Esophagus squamous epithelium (tissue), 5 donors: Measurements from ENCODE around the gene DNM3. TPM values are rescaled to one million over a fixed set of nuclear protein-coding genes. Genes with fewer than 3 reads are reported as not detected.
A peak's percentile ranks its signal among the peaks of the same experiment; 100 is the strongest.

Experiments used
- DNase-seq: peaks from one replicate; lab custom pipeline; 2025; lab: John Stamatoyannopoulos, UW
- H3K27ac ChIP-seq, 4 donors: fragments of 200-600 bp; sonication (generic); one replicate each; pipeline ENCODE4 v1.5.1; 2016 to 2019; ENCODE audit warnings: mild to moderate bottlenecking in 1 of 4
- H3K27me3 ChIP-seq, 4 donors: fragments of 200-600 bp; sonication (generic); 1 replicate in 3 of 4; 2 replicates in 1 of 4; pipeline versions ENCODE4 v1.5.1 to v1.6.0; 2017 to 2021; ENCODE audit warnings: antibody characterized with exemption in 1 of 4
- H3K36me3 ChIP-seq, 3 donors: fragments of 200-600 bp; sonication (generic); one replicate each; pipeline ENCODE4 v1.5.1; 2016 to 2019
- H3K4me1 ChIP-seq, 3 donors: fragments of 200-600 bp; sonication (generic); one replicate each; pipeline ENCODE4 v1.5.1; 2017 to 2019
- H3K4me3 ChIP-seq, 4 donors: fragments of 200-600 bp; sonication (generic); 1 replicate in 3 of 4; 2 replicates in 1 of 4; pipeline ENCODE4 v1.5.1; 2016 to 2019; ENCODE audit warnings: mild to moderate bottlenecking in 2 of 4, moderate library complexity in 1 of 4
- H3K9me3 ChIP-seq, 3 donors: fragments of 200-600 bp; sonication (generic); one replicate each; pipeline ENCODE4 v1.5.1; 2016 to 2019
- CTCF ChIP-seq, 6 experiments: fragments of 450-650 bp in 4 of 6; fragments of 200-600 bp in 2 of 6; sonication (generic) in 2 of 6; IDR thresholded peaks; one replicate each; pipeline ENCODE4 v1.5.1; 2016 to 2019; ENCODE audit warnings: antibody characterized with exemption in 6 of 6, mild to moderate bottlenecking in 4 of 6, moderate library complexity in 4 of 6
- POLR2A ChIP-seq, 4 donors: fragments of 450-650 bp; IDR thresholded peaks; one replicate each; pipeline ENCODE4 v1.6.1; 2017; ENCODE audit warnings: antibody characterized with exemption in 4 of 4, mild to moderate bottlenecking in 4 of 4, moderate library complexity in 3 of 4
- WGBS, 2 donors: methylation state at CpG; one replicate each; pipeline ENCODE4 v1.1.5; 2018; 5-methylcytosine and 5-hydroxymethylcytosine counted together
- intact Hi-C: fragments of 100-400 bp; cut with DNase I; formaldehyde crosslinking; loops from one replicate; pipeline ENCODE4 v1.15.0; 2022
- total RNA-seq, 4 donors: library from RNA; depleted of rRNA; stranded (reverse); fragments of >200 nt; gene quantifications; one replicate each; pipeline ENCODE4 v1.1.0, GENCODE V29; 2016
- donor health status: DM: yes; HTN: yes; CAD: no.

Gene DNM3
- total RNA-seq, 4 donors from 2014 or later = 0.91 to 3.2 (median 1.8) TPM

- no peaks in the 10 kb centered on the region for H3K36me3 ChIP-seq
- 88 to 94% methylated on average over 2 of the region's 2 CpGs for WGBS, 2 donors
Measured at GRCh38 chr1:171998711-171999110, 157.4 kb downstream of the DNM3 start.

GRCh38 chr1:171999756-172000155, 158.5 kb downstream of the DNM3 start:
- Histone ChIP-seq H3K36me3 (no peaks in the 10 kb centered on the region), H3K4me1 (no peaks in the 10 kb centered on the region), H3K4me3 (no peak overlapping the region), H3K27ac (no peak overlapping the region), H3K27me3 (no peaks in the 10 kb centered on the region), H3K9me3 (no peaks in the 10 kb centered on the region)
- intact Hi-C loops = loop anchor here (5.0 kb wide), 1 partner anchor 403 kb away; no protein-coding TSS in a partner anchor
- 77 to 79% methylated on average over 2 of the region's 2 CpGs for WGBS, 2 donors
- no peak for TF ChIP-seq POLR2A (IDR thresholded peaks at IDR 0.05)
- TF ChIP-seq CTCF (IDR thresholded peaks at IDR 0.05) = no peak
- DNase-seq = no peak

More at GRCh38 chr1:171998711-171999110, 157.4 kb downstream of the DNM3 start:
- Histone ChIP-seq H3K4me1 (no peaks in the 10 kb centered on the region), H3K27me3 (no peaks in the 10 kb centered on the region), H3K4me3 (no peak overlapping the region), H3K27ac (no peak overlapping the region), H3K9me3 (no peaks in the 10 kb centered on the region)
- DNase-seq = no peak
- intact Hi-C loops = no loop called here
- TF ChIP-seq POLR2A (IDR thresholded peaks at IDR 0.05) (no peak), CTCF (IDR thresholded peaks at IDR 0.05) (no peak)

- intact Hi-C loops = loop anchor here (5.0 kb wide), 1 partner anchor 401 kb away; no protein-coding TSS in a partner anchor
- TF ChIP-seq CTCF (IDR thresholded peaks at IDR 0.05) = no peak
- no peak for TF ChIP-seq POLR2A (IDR thresholded peaks at IDR 0.05)
- no peak for DNase-seq
- Histone ChIP-seq H3K27ac (no peak overlapping the region), H3K36me3 (no peaks in the 10 kb centered on the region), H3K4me1 (no peaks in the 10 kb centered on the region), H3K4me3 (no peak overlapping the region), H3K9me3 (no peaks in the 10 kb centered on the region), H3K27me3 (no peaks in the 10 kb centered on the region)
- 80 to 82% methylated on average over 3 of the region's 3 CpGs for WGBS, 2 donors
Measured at GRCh38 chr1:172001288-172001687, 160.0 kb downstream of the DNM3 start.

- intact Hi-C loops = loop anchor here (5.0 kb wide), 1 partner anchor 399 kb away; no protein-coding TSS in a partner anchor
- TF ChIP-seq POLR2A (IDR thresholded peaks at IDR 0.05) (no peak), CTCF (IDR thresholded peaks at IDR 0.05) (peak; percentile 28 to 72 (median 64))
- no peak overlapping the region for H3K27ac ChIP-seq
- H3K27me3 ChIP-seq = no peaks in the 10 kb centered on the region
- H3K4me3 ChIP-seq = no peak overlapping the region
- H3K4me1 ChIP-seq = no peaks in the 10 kb centered on the region
- DNase-seq = no peak
- H3K36me3 ChIP-seq = no peaks in the 10 kb centered on the region
- 10 to 13% methylated on average over 3 of the region's 3 CpGs for WGBS, 2 donors
- H3K9me3 ChIP-seq = no peaks in the 10 kb centered on the region
Measured at GRCh38 chr1:172002725-172003345, 161.5 kb downstream of the DNM3 start.

GRCh38 chr1:172003766-172004530, 162.7 kb downstream of the DNM3 start:
- 82 to 89% methylated on average over 3 of the region's 3 CpGs for WGBS, 2 donors
- intact Hi-C loops = loop anchor here (5.0 kb wide), 1 partner anchor 398 kb away; no protein-coding TSS in a partner anchor
- H3K27me3 ChIP-seq = no peaks in the 10 kb centered on the region

More at GRCh38 chr1:172003766-172004530, 162.7 kb downstream of the DNM3 start:
- DNase-seq = no peak
- TF ChIP-seq CTCF (IDR thresholded peaks at IDR 0.05) = no peak
- TF ChIP-seq POLR2A (IDR thresholded peaks at IDR 0.05) = no peak
- Histone ChIP-seq H3K27ac (no peak overlapping the region), H3K9me3 (no peaks in the 10 kb centered on the region), H3K4me1 (no peaks in the 10 kb centered on the region), H3K4me3 (no peak overlapping the region), H3K36me3 (no peaks in the 10 kb centered on the region)
